GM12801 (cell line): ENCODE results near the gene DNMT1.

Experiments used
- TF ChIP-seq, protein P1 (sequence below): IDR thresholded peaks from one replicate; pipeline ENCODE4 v1.5.1; 2011; ENCODE audit warnings: control low read depth; ENCODE audit not compliant: insufficient read length; ENCODE audit errors: extremely low read depth

DNMT1 gene

DNA sequence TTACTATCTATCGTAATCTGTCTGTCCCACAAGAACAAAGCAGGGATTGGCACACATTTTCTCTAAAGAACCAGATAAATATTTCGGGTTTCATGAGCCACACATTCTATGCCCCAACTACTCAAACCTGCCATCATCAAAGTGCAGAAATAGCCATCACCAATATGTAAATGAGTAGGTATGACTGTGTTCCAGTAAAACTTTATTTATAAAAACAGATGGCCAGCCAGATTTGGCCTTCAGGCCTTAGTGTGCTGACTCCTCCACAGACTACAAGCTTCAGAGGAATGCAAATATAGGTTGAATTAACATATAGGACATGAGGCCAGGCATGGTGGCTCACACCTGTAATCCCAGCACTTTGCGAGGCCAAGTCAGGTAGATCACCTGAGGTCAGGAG is 8.9 kb upstream of the DNMT1 start:
- TF ChIP-seq, protein P1, sequence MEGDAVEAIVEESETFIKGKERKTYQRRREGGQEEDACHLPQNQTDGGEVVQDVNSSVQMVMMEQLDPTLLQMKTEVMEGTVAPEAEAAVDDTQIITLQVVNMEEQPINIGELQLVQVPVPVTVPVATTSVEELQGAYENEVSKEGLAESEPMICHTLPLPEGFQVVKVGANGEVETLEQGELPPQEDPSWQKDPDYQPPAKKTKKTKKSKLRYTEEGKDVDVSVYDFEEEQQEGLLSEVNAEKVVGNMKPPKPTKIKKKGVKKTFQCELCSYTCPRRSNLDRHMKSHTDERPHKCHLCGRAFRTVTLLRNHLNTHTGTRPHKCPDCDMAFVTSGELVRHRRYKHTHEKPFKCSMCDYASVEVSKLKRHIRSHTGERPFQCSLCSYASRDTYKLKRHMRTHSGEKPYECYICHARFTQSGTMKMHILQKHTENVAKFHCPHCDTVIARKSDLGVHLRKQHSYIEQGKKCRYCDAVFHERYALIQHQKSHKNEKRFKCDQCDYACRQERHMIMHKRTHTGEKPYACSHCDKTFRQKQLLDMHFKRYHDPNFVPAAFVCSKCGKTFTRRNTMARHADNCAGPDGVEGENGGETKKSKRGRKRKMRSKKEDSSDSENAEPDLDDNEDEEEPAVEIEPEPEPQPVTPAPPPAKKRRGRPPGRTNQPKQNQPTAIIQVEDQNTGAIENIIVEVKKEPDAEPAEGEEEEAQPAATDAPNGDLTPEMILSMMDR: no peak

DNA sequence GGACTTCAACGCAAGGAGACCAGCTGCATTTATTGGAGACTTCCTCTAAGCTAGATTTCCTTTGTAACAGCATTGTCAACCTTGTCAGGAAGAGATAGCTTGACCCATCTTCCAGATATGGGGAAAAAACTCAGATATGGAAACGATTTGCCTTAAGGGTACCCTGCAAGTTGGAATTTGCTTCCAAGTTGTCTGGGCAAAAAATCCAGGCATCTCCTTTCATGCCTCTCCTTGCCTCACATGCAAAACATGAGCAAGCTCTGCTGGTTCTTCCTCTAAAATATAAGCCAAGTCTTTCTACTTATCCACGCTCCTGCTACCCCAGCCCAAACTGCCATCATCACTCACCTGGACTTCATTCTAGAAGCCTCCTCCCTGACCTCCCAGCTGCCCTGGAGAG is 6.4 kb upstream of the DNMT1 start:
- TF ChIP-seq, protein P1: no peak

DNA sequence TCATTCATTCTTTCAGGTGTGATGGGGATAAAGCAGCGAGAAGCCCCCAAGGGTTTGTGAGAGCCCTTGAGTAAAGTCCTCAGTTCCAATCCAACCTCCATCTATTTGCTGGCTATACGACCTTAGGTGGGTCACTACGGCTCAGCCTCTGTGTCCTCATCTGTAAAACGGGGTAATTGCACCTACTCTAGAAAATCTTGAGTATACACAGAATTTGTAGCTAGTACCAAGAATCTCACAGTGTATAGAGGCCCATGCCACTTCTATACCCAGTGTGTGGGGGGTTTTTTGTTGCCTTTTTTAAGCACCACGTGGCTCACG is 406 bp upstream of the DNMT1 start:
- TF ChIP-seq, protein P1: no peak

GRCh38 chr19:10193790-10194499 is 808 bp downstream of the DNMT1 start:
- TF ChIP-seq, protein P1: no peak

DNA sequence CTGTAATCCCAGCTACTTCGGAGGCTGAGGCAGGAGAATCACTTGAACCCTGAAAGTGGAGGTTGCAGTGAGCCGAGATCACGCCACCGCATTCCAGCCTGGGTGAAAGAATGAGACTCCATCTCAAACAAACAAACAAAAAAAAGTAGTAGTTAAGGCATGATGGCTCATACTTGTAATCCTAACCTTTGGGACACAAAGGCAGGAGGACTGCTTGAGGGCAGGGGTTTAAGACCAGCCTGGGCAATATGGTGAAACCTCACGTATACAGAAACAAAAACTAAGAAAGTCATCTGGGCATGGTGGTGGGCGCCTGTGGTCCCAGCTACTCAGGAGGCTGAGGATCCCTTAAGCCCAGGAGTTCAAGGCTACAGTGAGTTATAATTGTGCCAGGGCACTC is 1.8 kb downstream of the DNMT1 start:
- TF ChIP-seq, protein P1: no peak

DNA sequence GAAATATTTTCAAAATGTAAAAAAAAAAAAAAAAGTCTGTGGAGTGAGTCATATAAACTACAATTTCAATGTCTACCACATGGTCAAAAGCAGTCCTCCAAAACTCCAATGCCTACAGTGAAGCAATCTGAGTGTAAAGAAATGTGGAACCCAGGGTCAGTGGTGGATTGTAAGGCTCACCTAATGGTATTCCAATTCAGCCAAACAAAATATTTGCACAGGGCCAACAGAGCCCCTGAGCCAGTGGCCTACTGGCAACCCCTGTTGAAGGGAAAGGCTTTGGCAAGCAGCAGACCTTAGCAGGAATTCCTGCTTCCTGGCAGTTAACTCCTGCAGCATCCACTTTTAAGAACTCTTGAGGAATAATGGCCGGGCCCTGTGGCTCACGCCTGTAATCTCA is 3.4 kb downstream of the DNMT1 start:
- TF ChIP-seq, protein P1: no peak

DNA sequence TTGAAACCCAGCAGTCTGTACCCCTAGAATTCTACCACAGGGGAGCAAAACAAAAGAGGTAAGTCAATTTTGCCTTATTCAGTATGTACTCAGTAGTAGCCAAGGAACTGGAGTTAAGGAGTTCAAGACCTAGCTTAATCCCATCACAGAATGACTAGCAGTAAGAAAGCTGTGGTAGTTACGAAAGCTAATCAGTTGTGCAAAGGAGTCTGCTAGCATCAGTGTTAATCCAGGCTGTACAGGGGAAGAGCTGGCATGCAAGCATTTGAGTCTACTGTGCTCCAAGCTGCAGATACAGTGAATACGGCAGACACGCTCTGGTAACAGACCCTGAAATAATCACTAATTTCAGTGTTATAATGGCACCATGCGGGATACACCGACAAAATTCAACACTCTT is 4.7 kb downstream of the DNMT1 start:
- TF ChIP-seq, protein P1: no peak
